ENCODE measurements around the gene TTLL10. TPM values are rescaled to one million over a fixed set of nuclear protein-coding genes. Genes with fewer than 3 reads are reported as not detected.
A peak's percentile ranks its signal among the peaks of the same experiment; 100 is the strongest.

Gene TTLL10
- total RNA-seq, 1 experiment from 2014 or later = 0.29 TPM

GRCh38 chr1:1168451-1169411 is 4.9 kb upstream of the TTLL10 start:
- H3K27me3 Mint-ChIP-seq (ENCODE audit: insufficient read depth, unreplicated experiment) = no peaks in the 10 kb centered on the region

GRCh38 chr1:1169429-1170214 is 4.1 kb upstream of the TTLL10 start:
- BruUV-seq (replicated peaks) = no TSS peak
- peaks cover 35% of the 10 kb centered on the region for H3K36me3 Mint-ChIP-seq (ENCODE audit: insufficient read depth, unreplicated experiment)

More at GRCh38 chr1:1168451-1169411, 4.9 kb upstream of the TTLL10 start:
- Mint-ChIP-seq H3K4me3 (ENCODE audit: unreplicated experiment) (no peak overlapping the region), H3K4me1 (ENCODE audit: low read depth, unreplicated experiment) (no peaks in the 10 kb centered on the region), H3K9me3 (ENCODE audit: unreplicated experiment) (no peaks in the 10 kb centered on the region), H3K27ac (ENCODE audit: unreplicated experiment) (no peak overlapping the region), H3K36me3 (ENCODE audit: insufficient read depth, unreplicated experiment) (peaks cover 43% of the 10 kb centered on the region)
- intact Hi-C loops (cut with micrococcal nuclease; ENCODE audit: unreplicated experiment) = no loop called here
- TF ChIP-seq, protein P1, sequence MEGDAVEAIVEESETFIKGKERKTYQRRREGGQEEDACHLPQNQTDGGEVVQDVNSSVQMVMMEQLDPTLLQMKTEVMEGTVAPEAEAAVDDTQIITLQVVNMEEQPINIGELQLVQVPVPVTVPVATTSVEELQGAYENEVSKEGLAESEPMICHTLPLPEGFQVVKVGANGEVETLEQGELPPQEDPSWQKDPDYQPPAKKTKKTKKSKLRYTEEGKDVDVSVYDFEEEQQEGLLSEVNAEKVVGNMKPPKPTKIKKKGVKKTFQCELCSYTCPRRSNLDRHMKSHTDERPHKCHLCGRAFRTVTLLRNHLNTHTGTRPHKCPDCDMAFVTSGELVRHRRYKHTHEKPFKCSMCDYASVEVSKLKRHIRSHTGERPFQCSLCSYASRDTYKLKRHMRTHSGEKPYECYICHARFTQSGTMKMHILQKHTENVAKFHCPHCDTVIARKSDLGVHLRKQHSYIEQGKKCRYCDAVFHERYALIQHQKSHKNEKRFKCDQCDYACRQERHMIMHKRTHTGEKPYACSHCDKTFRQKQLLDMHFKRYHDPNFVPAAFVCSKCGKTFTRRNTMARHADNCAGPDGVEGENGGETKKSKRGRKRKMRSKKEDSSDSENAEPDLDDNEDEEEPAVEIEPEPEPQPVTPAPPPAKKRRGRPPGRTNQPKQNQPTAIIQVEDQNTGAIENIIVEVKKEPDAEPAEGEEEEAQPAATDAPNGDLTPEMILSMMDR (IDR thresholded peaks at IDR 0.05; ENCODE audit: insufficient read depth in 1 of 2, low read depth in 1 of 2, low read length in 1 of 2, severe bottlenecking in 1 of 2, unreplicated experiment in 1 of 2) = no peak
- Histone ChIP-seq H3K36me3 (ENCODE audit: control insufficient read depth, insufficient read depth, low read length) (no peaks in the 10 kb centered on the region; the same call in 1 of the 2 replicates), H3K4me1 (peaks cover 9% of the 10 kb centered on the region), H3K27me3 (replicated peaks; ENCODE audit: control insufficient read depth, insufficient read depth, low read length) (no peaks in the 10 kb centered on the region), H3K4me3 (ENCODE audit: low read depth, low read length) (no peak overlapping the region), H3K9me3 (no peaks in the 10 kb centered on the region)
- DNase-seq = peak in 1 of 2 experiments; percentile 29
- ChIA-PET CTCF (no interaction called here), POLR2A (no interaction called here)
- no TSS peak for BruUV-seq (replicated peaks)

More at GRCh38 chr1:1169429-1170214, 4.1 kb upstream of the TTLL10 start:
- H3K4me1 ChIP-seq = peaks cover 9% of the 10 kb centered on the region
- no peaks in the 10 kb centered on the region; the same call in 1 of the 2 replicates for H3K36me3 ChIP-seq (ENCODE audit: control insufficient read depth, insufficient read depth, low read length)
- H3K27me3 Mint-ChIP-seq (ENCODE audit: insufficient read depth, unreplicated experiment) = no peaks in the 10 kb centered on the region
- TF ChIP-seq, protein P1 (IDR thresholded peaks at IDR 0.05; ENCODE audit: insufficient read depth in 1 of 2, low read depth in 1 of 2, low read length in 1 of 2, severe bottlenecking in 1 of 2, unreplicated experiment in 1 of 2) = no peak
- ChIA-PET POLR2A (no interaction called here), CTCF (no interaction called here)
- H3K4me1 Mint-ChIP-seq (ENCODE audit: low read depth, unreplicated experiment) = no peaks in the 10 kb centered on the region
- intact Hi-C loops (cut with micrococcal nuclease; ENCODE audit: unreplicated experiment) = no loop called here
- H3K4me3 ChIP-seq (ENCODE audit: low read depth, low read length) = no peak overlapping the region
- no peaks in the 10 kb centered on the region for H3K9me3 Mint-ChIP-seq (ENCODE audit: unreplicated experiment)
- H3K9me3 ChIP-seq = no peaks in the 10 kb centered on the region
- no peaks in the 10 kb centered on the region for H3K27me3 ChIP-seq (replicated peaks; ENCODE audit: control insufficient read depth, insufficient read depth, low read length)
- DNase-seq = peak in 1 of 2 experiments; percentile 30
- H3K27ac Mint-ChIP-seq (ENCODE audit: unreplicated experiment) = no peak overlapping the region
- no peak overlapping the region for H3K4me3 Mint-ChIP-seq (ENCODE audit: unreplicated experiment)

Measured in Caco-2 (cell line).